Activated CD4-positive, alpha-beta T cell treated with anti-CD3 and anti-CD28 coated beads, Interleukin-2, amount 50 U/mL, for 1 hour (primary cell): Measurements from ENCODE around the gene OR13C8.

Experiments used
- DNase-seq: peaks from one replicate; pipeline ENCODE4 v3.0.0-alpha.2; 2020

OR13C8 gene

DNA sequence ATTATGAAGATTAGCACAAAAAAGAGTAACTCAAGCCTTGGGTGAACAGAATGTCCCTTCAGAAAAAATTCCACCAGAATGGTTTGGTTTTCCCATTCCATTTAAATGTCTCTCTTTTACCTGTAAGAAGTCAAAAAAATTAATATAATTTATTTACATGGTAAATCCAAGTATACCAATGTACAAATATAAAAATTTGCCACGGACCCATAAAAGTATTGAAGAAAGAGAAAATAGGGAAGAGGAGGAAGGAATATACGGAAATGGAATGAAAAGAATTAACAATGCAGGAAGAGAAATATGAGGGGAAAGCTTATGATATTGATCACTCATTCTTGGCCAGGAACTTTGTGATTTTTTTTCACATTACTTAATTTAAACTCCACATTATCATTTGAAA lies 49.1 kb downstream of the OR13C8 start, which contains the start of gene OR13C9:
OR13C9 (minus strand) TSS at position 101 of the 400 bp plus-strand sequence; CDS start at position 101, 0 bp downstream.
- DNase-seq = no peak
